Measurements from ENCODE around the gene FAM184A. TPM values are rescaled to one million over a fixed set of nuclear protein-coding genes. Genes with fewer than 3 reads are reported as not detected.

Gene FAM184A
- polyA plus RNA-seq, 1 experiment: 0.02 TPM

DNA sequence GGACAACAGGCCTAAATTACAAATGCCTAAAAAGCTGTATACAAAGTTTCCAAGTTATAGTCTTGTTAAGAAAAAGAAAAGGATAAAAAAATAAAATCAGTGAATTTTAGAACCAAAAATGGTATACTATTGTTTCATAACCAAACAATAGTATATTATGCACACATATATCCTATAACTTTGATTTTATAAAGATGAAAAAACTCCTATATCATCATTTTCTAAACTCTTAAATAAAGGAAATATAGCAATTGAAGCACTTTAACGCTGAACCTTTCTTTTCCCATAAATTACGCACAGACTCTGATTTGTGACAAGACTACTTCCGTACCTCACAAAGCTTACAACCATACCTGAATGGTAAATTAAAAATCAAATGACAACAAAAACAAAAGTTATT is 107.6 kb downstream of the FAM184A start:
- no peaks in the 10 kb centered on the region for H3K9me3 ChIP-seq (ENCODE audit: control insufficient read depth, insufficient read depth, low read length)
- TF ChIP-seq, protein P1, sequence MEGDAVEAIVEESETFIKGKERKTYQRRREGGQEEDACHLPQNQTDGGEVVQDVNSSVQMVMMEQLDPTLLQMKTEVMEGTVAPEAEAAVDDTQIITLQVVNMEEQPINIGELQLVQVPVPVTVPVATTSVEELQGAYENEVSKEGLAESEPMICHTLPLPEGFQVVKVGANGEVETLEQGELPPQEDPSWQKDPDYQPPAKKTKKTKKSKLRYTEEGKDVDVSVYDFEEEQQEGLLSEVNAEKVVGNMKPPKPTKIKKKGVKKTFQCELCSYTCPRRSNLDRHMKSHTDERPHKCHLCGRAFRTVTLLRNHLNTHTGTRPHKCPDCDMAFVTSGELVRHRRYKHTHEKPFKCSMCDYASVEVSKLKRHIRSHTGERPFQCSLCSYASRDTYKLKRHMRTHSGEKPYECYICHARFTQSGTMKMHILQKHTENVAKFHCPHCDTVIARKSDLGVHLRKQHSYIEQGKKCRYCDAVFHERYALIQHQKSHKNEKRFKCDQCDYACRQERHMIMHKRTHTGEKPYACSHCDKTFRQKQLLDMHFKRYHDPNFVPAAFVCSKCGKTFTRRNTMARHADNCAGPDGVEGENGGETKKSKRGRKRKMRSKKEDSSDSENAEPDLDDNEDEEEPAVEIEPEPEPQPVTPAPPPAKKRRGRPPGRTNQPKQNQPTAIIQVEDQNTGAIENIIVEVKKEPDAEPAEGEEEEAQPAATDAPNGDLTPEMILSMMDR (IDR thresholded peaks at IDR 0.05; ENCODE audit: low read depth, low read length): no peak
- ChIA-PET CTCF (interaction anchor here (10.8 kb wide), 1 partner anchor 140 kb away, joined by 219 read pairs; no protein-coding TSS in a partner anchor), POLR2A (interaction anchor here (0.7 kb wide), 1 partner anchor 28 kb away, joined by 3 read pairs; no protein-coding TSS in a partner anchor)
- H3K27ac ChIP-seq (ENCODE audit: low read depth, low read length): no peak overlapping the region
- H3K4me3 ChIP-seq (ENCODE audit: low read depth, low read length): no peak overlapping the region
- no peak for DNase-seq (ENCODE audit: low read depth, low spot score)
- H3K27me3 ChIP-seq (ENCODE audit: control insufficient read depth, insufficient read depth, low read length): no peaks in the 10 kb centered on the region

DNA sequence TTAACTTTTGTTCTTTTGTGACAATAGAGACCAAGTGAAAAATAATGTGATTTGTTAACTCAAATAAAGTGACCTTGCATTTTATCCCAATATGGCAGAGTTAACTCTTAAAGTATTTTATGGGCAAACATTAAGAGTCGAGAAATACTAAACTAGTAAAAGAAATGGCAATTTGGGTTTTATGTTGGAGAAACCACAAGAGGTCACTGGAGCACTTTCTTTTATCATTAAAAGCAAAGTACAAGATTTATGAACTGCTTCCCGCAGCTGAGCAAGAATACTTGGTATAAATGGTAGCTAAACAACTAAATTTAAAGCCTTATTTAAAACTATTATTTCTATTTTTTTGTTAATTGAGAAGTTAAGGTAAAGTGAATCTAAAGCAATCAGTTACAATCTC is 110.0 kb downstream of the FAM184A start:
- POLR2A ChIA-PET: no interaction called here
- TF ChIP-seq, protein P1 (IDR thresholded peaks at IDR 0.05; ENCODE audit: low read depth, low read length): peak; percentile 15
- H3K27me3 ChIP-seq (ENCODE audit: control insufficient read depth, insufficient read depth, low read length): no peaks in the 10 kb centered on the region
- no peak for DNase-seq (ENCODE audit: low read depth, low spot score)
- H3K27ac ChIP-seq (ENCODE audit: low read depth, low read length): no peak overlapping the region
- no peak overlapping the region for H3K4me3 ChIP-seq (ENCODE audit: low read depth, low read length)
- H3K9me3 ChIP-seq (ENCODE audit: control insufficient read depth, insufficient read depth, low read length): no peaks in the 10 kb centered on the region
- CTCF ChIA-PET: interaction anchor here (0.8 to 10.8 kb wide), 5 partner anchors 14 to 150 kb away, joined by 3 to 219 read pairs (median 4); no protein-coding TSS in a partner anchor

DNA sequence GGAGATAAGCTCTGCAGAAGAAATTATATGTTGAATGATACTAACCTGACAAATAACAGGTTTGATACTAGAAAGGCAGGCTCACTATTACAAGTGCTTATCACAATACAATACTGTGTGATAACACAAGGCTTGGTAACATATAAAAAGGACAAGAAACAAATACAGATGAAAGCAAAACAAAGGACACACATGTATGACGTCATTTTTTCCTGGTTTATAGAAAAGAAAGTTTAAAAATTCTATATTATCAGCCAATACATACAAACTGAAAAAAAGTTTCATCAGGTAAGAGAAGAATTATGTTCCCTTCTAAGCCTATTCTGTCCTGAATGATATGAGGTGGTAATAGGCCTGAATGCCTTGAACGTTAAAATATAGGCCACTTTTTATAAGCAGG is 111.2 kb downstream of the FAM184A start:
- Histone ChIP-seq H3K4me3 (ENCODE audit: low read depth, low read length) (no peak overlapping the region), H3K9me3 (ENCODE audit: control insufficient read depth, insufficient read depth, low read length) (no peaks in the 10 kb centered on the region), H3K27ac (ENCODE audit: low read depth, low read length) (no peak overlapping the region), H3K27me3 (ENCODE audit: control insufficient read depth, insufficient read depth, low read length) (no peaks in the 10 kb centered on the region)
- ChIA-PET CTCF (interaction anchor here (0.6 to 10.8 kb wide), 6 partner anchors 16 to 162 kb away, joined by 3 to 219 read pairs (median 4); no protein-coding TSS in a partner anchor), POLR2A (no interaction called here)
- no peak for DNase-seq (ENCODE audit: low read depth, low spot score)
- TF ChIP-seq, protein P1 (IDR thresholded peaks at IDR 0.05; ENCODE audit: low read depth, low read length): no peak

DNA sequence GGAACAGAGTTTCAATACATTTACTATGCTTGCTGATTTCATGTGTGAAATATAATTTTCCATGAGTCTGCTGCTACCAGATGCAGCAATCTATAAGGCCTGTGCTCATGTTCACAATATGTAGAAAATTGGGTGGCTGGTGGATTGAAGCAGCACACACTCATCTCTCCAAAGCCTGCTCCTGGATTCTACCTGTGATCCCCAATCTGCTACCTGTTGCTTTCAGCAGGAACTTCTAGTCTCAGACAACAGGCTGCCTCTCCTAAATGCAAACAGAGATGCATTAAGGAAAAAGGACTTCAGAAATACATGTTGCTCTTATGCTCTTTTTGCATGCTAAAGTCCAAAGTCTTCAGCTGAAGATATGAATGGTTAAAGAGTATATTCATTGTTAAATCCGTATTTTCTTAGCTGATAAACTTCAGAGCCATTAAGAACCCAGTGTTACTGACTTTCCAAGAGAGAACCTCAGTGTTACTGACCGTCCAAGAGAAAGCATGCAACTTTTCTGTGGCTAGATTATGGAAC is 112.6 kb downstream of the FAM184A start:
- ChIA-PET POLR2A (no interaction called here), CTCF (interaction anchor here (10.8 kb wide), 1 partner anchor 144 kb away, joined by 219 read pairs; no protein-coding TSS in a partner anchor)
- TF ChIP-seq, protein P1 (IDR thresholded peaks at IDR 0.05; ENCODE audit: low read depth, low read length): no peak

DNA sequence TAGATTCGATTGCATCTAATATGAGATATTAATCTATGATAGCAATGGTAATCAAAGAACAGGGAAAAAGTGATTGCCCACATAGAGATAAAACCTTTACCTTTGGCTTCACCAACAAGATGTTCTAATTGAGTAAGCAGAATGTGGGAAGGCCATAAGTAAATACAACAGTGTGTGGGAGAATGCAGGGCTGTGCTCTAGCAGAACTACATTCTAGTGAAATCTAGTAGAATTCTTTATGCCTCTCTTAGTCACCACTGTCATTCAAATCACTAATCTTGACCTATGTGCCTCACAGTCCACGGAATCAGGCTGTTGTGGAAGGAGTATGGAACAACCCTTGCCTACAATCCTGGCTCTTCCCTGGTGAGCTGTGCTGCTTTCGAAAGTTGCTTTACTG is 113.1 kb downstream of the FAM184A start:
- TF ChIP-seq, protein P1 (IDR thresholded peaks at IDR 0.05; ENCODE audit: low read depth, low read length): no peak
- ChIA-PET CTCF (interaction anchor here (1.2 to 10.8 kb wide), 2 partner anchors 145 to 167 kb away, joined by 4 to 219 read pairs; no protein-coding TSS in a partner anchor), POLR2A (no interaction called here)
- no peak overlapping the region for H3K27ac ChIP-seq (ENCODE audit: low read depth, low read length)
- H3K4me3 ChIP-seq (ENCODE audit: low read depth, low read length): no peak overlapping the region
- no peak for DNase-seq (ENCODE audit: low read depth, low spot score)
- H3K9me3 ChIP-seq (ENCODE audit: control insufficient read depth, insufficient read depth, low read length): no peaks in the 10 kb centered on the region
- H3K27me3 ChIP-seq (ENCODE audit: control insufficient read depth, insufficient read depth, low read length): no peaks in the 10 kb centered on the region

More for the DNA sequence above, 112.6 kb downstream of the FAM184A start:
- Histone ChIP-seq H3K27me3 (ENCODE audit: control insufficient read depth, insufficient read depth, low read length) (no peaks in the 10 kb centered on the region), H3K4me3 (ENCODE audit: low read depth, low read length) (no peak overlapping the region), H3K27ac (ENCODE audit: low read depth, low read length) (no peak overlapping the region), H3K9me3 (ENCODE audit: control insufficient read depth, insufficient read depth, low read length) (no peaks in the 10 kb centered on the region)
- DNase-seq (ENCODE audit: low read depth, low spot score): no peak
